ENCODE data around the gene SCUBE1.

- TF ChIP-seq EZH2phosphoT487 (IDR thresholded peaks at IDR 0.05; ENCODE audit: insufficient read depth, low read depth): no peak
- TF ChIP-seq EZH2 (IDR thresholded peaks at IDR 0.05; ENCODE audit: insufficient read depth, poor library complexity, severe bottlenecking): no peak
Measured at GRCh38 chr22:43272869-43273318, 70.3 kb downstream of the SCUBE1 start.

Measured in GM23248 (cell line).